DOHH2 (cell line): Measurements from ENCODE around the gene PRKCZ.

Experiments
- CTCF ChIP-seq: fragments of 200-600 bp; sonication (generic); IDR thresholded peaks from one replicate; pipeline ENCODE4 v1.5.1; 2014; ENCODE audit warnings: antibody characterized with exemption, mild to moderate bottlenecking, low read depth, low read length; ENCODE audit not compliant: poor library complexity, severe bottlenecking
- EZH2phosphoT487 ChIP-seq: fragments of 200-600 bp; sonication (generic); IDR thresholded peaks from 2 replicates; pipeline ENCODE4 v1.6.1; 2017; ENCODE audit warnings: borderline replicate concordance, mild to moderate bottlenecking, antibody characterized with exemption, low read length, moderate library complexity, mixed read lengths

DNA sequence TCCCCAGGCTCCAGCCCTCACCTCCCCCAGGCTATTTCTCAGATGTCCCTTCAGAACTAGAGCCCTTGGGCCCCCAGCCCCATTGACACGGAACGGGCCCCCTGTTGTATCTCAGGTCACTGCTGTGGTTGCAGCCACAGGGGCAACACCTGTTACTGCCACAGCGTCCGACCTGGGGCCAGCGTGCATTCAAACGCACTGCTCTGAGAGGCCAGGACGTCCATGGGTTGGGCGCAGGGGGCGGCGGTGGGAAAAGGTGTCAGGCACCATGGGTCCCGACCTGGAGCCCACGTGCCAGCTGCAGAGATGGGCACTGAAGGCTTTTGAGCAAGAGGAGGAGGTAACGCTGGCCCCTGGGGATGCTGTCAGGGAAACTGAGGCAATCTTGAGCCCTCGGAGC, 131.1 kb downstream of the PRKCZ start:
- TF ChIP-seq CTCF (no peak), EZH2phosphoT487 (no peak)
